Subcutaneous adipose tissue (tissue), 4 donors: Measurements from ENCODE around the gene LBH. TPM values are rescaled to one million over a fixed set of nuclear protein-coding genes. Genes with fewer than 3 reads are reported as not detected.

Experiments used
- total RNA-seq, 4 donors: library from RNA; depleted of rRNA; stranded (reverse); fragments of >200 nt; gene quantifications; one replicate each; pipeline ENCODE4 v1.1.0, GENCODE V29; 2016
- TF ChIP-seq, protein P1 (sequence below): fragments of 450-650 bp; IDR thresholded peaks from one replicate; pipeline ENCODE4 v1.5.1; 2016; ENCODE audit warnings: low read depth, mild to moderate bottlenecking, control low read depth, antibody characterized with exemption, moderate library complexity

Gene LBH
- total RNA-seq, 4 donors from 2014 or later, result 11.7 to 16.3 (median 12.5) TPM

DNA sequence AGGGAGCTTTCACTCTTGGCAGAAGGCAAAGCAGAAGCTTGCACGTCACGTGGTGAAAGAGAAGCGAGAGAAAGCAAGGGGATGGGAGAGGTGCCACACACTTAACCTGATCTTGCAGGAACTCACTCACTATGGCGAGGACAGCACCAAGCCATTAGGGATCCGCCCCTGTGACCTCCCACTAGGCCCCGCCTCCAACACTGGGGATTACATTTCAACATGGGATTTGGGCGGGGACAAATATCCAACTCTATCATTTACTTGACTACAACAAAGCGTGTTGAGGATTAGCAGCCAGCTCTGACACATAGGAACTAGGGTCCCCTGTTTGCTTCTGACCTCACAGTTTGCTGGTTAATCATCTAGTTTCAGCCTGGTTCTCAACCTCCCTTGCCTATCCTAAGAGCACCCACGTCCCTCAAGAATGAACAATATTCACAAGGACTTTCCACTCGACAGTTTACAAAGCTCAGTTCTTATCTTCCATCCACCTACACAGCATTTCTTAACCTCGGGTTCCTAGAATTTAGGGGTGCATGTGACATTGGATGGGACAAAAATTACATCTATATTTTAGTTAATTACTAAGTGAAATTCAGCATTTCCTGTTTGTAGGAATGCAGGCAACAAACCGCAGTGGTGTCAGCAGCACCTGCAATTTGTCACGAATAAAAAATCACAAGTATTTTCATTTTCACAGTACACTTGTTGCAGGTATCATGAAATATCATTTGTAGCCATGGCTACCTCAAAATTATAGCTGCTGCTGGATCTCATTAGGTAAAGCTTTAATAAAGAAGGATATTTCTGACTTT is 36.0 kb downstream of the LBH start:
- TF ChIP-seq, protein P1, sequence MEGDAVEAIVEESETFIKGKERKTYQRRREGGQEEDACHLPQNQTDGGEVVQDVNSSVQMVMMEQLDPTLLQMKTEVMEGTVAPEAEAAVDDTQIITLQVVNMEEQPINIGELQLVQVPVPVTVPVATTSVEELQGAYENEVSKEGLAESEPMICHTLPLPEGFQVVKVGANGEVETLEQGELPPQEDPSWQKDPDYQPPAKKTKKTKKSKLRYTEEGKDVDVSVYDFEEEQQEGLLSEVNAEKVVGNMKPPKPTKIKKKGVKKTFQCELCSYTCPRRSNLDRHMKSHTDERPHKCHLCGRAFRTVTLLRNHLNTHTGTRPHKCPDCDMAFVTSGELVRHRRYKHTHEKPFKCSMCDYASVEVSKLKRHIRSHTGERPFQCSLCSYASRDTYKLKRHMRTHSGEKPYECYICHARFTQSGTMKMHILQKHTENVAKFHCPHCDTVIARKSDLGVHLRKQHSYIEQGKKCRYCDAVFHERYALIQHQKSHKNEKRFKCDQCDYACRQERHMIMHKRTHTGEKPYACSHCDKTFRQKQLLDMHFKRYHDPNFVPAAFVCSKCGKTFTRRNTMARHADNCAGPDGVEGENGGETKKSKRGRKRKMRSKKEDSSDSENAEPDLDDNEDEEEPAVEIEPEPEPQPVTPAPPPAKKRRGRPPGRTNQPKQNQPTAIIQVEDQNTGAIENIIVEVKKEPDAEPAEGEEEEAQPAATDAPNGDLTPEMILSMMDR, result no peak

- TF ChIP-seq, protein P1, result no peak
Observed at GRCh38 chr2:30268296-30268871, 37.0 kb downstream of the LBH start.

DNA sequence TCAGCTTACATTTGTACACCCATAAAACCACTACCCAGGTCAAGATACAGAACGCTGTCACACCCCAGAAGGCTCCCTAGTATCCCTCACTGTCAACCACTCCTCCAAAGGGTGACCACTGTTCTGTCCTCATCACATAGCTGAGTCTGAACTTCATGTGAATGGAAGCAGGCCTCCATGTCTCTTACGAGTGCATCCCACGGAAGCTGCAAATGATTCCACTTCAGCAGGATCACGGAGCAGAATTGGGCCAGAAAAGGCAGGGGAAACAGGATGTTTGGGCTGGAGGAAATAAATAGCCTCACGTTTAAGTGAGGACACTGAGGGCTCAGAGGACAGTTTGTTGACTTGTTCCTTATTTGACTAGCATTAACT is 38.4 kb downstream of the LBH start:
- TF ChIP-seq, protein P1, result no peak

DNA sequence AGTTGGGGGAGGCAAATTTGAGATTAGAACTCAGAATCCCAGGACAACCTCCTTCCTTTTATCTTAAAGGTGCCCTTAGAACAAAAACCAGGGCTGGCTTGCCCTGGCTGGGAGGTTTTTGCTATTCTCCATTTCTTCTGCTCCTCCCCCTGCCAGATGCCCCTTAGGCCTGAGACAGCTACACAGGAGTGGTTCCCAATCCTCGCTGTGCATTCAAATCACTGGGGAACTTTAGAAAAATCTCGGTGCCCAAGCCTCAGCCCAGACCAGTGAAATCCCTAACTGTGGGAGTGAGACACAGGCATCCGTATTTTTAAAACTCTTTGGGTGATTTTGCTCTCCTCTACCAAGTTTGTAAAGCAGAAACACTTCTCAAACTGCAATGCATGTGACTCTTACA is 38.8 kb downstream of the LBH start:
- TF ChIP-seq, protein P1, result no peak

DNA sequence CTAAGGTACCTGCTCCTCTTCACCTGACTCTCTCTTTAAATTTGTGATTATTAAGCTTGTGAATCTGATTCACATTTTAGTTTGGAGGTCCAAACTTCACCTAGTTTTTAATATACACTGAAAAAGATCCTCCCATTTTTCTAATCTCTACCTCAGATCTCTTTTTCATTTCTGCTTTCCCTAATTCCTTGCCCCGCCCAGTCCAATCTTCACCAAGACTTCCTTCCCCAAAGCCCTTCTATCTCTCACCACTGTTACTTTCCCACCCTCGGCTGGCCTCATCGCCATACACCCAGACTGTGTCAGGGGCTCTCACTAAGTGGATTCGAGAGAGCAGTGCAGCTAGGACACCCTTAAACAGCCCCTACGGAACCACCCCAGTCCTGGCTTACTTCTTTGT is 40.0 kb downstream of the LBH start:
- TF ChIP-seq, protein P1, result no peak

DNA sequence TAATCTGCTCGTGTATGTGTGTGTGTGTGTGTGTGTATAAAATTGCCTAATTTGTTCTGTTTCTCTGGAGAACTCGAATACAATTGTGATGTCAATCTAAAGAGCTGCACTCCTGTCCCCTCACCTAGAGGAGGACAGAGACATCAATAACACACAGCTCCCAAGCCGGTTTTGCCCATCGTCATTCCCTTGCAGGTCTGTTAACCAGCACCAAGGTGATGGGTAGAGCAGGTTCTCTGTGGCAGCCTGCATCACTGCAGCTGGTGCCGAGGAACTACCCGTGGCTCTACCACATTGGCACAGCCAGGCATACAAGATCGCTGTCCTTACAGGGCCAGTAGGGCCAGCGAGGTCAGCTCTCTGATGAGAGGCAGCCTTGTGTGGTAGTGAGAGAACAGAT is 41.0 kb downstream of the LBH start:
- TF ChIP-seq, protein P1, result no peak

- TF ChIP-seq, protein P1, result no peak
Observed at GRCh38 chr2:30272761-30273573, 41.6 kb downstream of the LBH start.
